Midbrain (tissue), 1 donor: Measurements from ENCODE around the gene RHEBL1.

ENCODE experiments used
- DNase-seq: peaks from one replicate; lab custom pipeline; 2025; lab: John Stamatoyannopoulos, UW

The RHEBL1 gene

GRCh38 chr12:49037111-49037946 lies 32.5 kb downstream of the RHEBL1 start:
- DNase-seq: no peak

GRCh38 chr12:49036029-49036428 lies 33.8 kb downstream of the RHEBL1 start:
- DNase-seq: no peak

- DNase-seq: no peak
These were observed 35.5 kb downstream of the RHEBL1 start for GRCh38 chr12:49034286-49034622.

- peak; percentile 37 for DNase-seq
These were observed 36.0 kb downstream of the RHEBL1 start for GRCh38 chr12:49033611-49034285.

GRCh38 chr12:49032679-49033447 lies 36.9 kb downstream of the RHEBL1 start:
- DNase-seq: no peak

- DNase-seq: no peak
These were observed 37.5 kb downstream of the RHEBL1 start for GRCh38 chr12:49032276-49032675.

GRCh38 chr12:49031573-49032161 lies 38.1 kb downstream of the RHEBL1 start:
- no peak for DNase-seq

GRCh38 chr12:49030714-49031572 lies 38.8 kb downstream of the RHEBL1 start:
- DNase-seq: no peak

- DNase-seq: no peak
These were observed 39.7 kb downstream of the RHEBL1 start for GRCh38 chr12:49030119-49030518.

- DNase-seq: no peak
These were observed 41.0 kb downstream of the RHEBL1 start for GRCh38 chr12:49028666-49029275.

- DNase-seq: no peak
These were observed 41.8 kb downstream of the RHEBL1 start for GRCh38 chr12:49027846-49028555.

GRCh38 chr12:49026678-49027480 lies 42.9 kb downstream of the RHEBL1 start:
- DNase-seq: no peak

- no peak for DNase-seq
These were observed 43.7 kb downstream of the RHEBL1 start for GRCh38 chr12:49026101-49026500.

- no peak for DNase-seq
These were observed 44.3 kb downstream of the RHEBL1 start for GRCh38 chr12:49025463-49025862.

- no peak for DNase-seq
These were observed 45.2 kb downstream of the RHEBL1 start for GRCh38 chr12:49024543-49024942.

GRCh38 chr12:49023812-49024211 lies 46.0 kb downstream of the RHEBL1 start:
- no peak for DNase-seq

- DNase-seq: no peak
These were observed 47.1 kb downstream of the RHEBL1 start for GRCh38 chr12:49022558-49023178.

- DNase-seq: no peak
These were observed 48.4 kb downstream of the RHEBL1 start for GRCh38 chr12:49021292-49021915.

GRCh38 chr12:49020441-49020840 lies 49.3 kb downstream of the RHEBL1 start:
- DNase-seq: no peak
